ENCODE data around the gene BICC1. TPM values are rescaled to one million over a fixed set of nuclear protein-coding genes. Genes with fewer than 3 reads are reported as not detected.

BICC1 gene
- total RNA-seq, 1 experiment from 2014 or later: 0.57 TPM

DNA sequence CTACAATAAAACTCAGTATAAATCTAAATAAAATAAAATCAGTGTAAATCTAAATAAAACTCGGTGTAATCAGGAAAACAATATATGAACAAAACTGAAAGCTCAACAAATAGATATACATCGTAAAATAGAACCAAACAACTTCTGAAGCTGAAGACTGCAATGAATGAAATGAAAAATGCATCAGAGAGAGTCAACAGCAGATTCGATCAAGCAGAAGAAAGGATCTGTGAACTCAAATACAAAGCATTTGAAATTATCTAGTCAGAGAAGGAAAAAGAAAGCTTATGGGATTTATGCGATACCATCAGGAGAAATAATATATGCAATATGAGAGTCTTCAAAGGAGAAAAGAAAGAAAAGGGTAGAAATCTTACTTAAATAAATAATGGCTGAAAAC is 255.0 kb downstream of the BICC1 start:
- Histone ChIP-seq H2BK120ac (ENCODE audit: low read depth, low read length, poor library complexity, severe bottlenecking) (no peak overlapping the region), H3K9me3 (ENCODE audit: control insufficient read depth, low read depth, low read length) (no peaks in the 10 kb centered on the region), H3K56ac (ENCODE audit: insufficient read length, low read depth, low read length) (no peak overlapping the region), H3K79me2 (ENCODE audit: insufficient read depth, low read length) (no peaks in the 10 kb centered on the region), H3K18ac (ENCODE audit: insufficient read length, low read depth, low read length) (no peak overlapping the region), H2AFZ (ENCODE audit: low read length) (no peak overlapping the region), H4K20me1 (ENCODE audit: control insufficient read depth, insufficient read depth, insufficient read length) (no peaks in the 10 kb centered on the region), H3K23ac (ENCODE audit: insufficient read length, low read depth, low read length) (no peak overlapping the region), H4K91ac (ENCODE audit: insufficient read length, low read depth, low read length) (no peak overlapping the region), H3K14ac (ENCODE audit: insufficient read depth, low read length) (no peak overlapping the region), H3K23me2 (ENCODE audit: insufficient read length, low read depth, low read length, poor library complexity, severe bottlenecking) (no peaks in the 10 kb centered on the region), H2BK12ac (ENCODE audit: insufficient read length, low read depth, low read length) (no peak overlapping the region), H3K27ac (ENCODE audit: insufficient read length, low read depth, low read length) (no peak overlapping the region), H2BK5ac (ENCODE audit: insufficient read length, low read length) (no peak overlapping the region), H2BK20ac (ENCODE audit: low read depth, low read length, poor library complexity, severe bottlenecking) (no peak overlapping the region), H2AK5ac (ENCODE audit: insufficient read length, low read length) (no peak overlapping the region), H3K4me2 (ENCODE audit: insufficient read depth, insufficient read length, low read length) (no peak overlapping the region), H3K79me1 (ENCODE audit: insufficient read depth, low read depth, low read length, poor library complexity, severe bottlenecking) (no peaks in the 10 kb centered on the region), H3T11ph (ENCODE audit: low read length) (no peak overlapping the region), H3K27me3 (ENCODE audit: insufficient read depth, low read length) (no peaks in the 10 kb centered on the region), H2BK15ac (ENCODE audit: low read depth, low read length) (no peak overlapping the region), H3K9ac (ENCODE audit: extremely low read depth, insufficient read length, low read length) (no peak overlapping the region), H4K5ac (ENCODE audit: insufficient read length, low read depth, low read length) (no peak overlapping the region), H3K4me1 (ENCODE audit: insufficient read depth, low read length) (no peaks in the 10 kb centered on the region), H3K4ac (ENCODE audit: low read depth, low read length) (no peak overlapping the region), H4K8ac (replicated peaks; ENCODE audit: insufficient read length, low read depth, low read length) (no peak overlapping the region)
- Mint-ChIP-seq H3K9me3 (no peaks in the 10 kb centered on the region; a peak in 1 of 5 replicates), H3K4me3 (no peak overlapping the region), H3K27me3 (ENCODE audit: low read depth) (no peaks in the 10 kb centered on the region), H3K27ac (no peak overlapping the region), H3K36me3 (ENCODE audit: insufficient read depth in 1 of 3, low read depth in 3 of 3) (no peaks in the 10 kb centered on the region), H3K4me1 (no peaks in the 10 kb centered on the region)
- no CpG with 5 or more reads among the region's 4 CpGs for WGBS (ENCODE audit: extremely low coverage, insufficient read length, low lambda C conversion rate)
- TF ChIP-seq CTCF (conservative IDR thresholded peaks at IDR 0.05): no peak
- no peak for DNase-seq

All from H9 (cell line).